ENCODE results near the gene CARNS1.

Gene CARNS1, protein sequence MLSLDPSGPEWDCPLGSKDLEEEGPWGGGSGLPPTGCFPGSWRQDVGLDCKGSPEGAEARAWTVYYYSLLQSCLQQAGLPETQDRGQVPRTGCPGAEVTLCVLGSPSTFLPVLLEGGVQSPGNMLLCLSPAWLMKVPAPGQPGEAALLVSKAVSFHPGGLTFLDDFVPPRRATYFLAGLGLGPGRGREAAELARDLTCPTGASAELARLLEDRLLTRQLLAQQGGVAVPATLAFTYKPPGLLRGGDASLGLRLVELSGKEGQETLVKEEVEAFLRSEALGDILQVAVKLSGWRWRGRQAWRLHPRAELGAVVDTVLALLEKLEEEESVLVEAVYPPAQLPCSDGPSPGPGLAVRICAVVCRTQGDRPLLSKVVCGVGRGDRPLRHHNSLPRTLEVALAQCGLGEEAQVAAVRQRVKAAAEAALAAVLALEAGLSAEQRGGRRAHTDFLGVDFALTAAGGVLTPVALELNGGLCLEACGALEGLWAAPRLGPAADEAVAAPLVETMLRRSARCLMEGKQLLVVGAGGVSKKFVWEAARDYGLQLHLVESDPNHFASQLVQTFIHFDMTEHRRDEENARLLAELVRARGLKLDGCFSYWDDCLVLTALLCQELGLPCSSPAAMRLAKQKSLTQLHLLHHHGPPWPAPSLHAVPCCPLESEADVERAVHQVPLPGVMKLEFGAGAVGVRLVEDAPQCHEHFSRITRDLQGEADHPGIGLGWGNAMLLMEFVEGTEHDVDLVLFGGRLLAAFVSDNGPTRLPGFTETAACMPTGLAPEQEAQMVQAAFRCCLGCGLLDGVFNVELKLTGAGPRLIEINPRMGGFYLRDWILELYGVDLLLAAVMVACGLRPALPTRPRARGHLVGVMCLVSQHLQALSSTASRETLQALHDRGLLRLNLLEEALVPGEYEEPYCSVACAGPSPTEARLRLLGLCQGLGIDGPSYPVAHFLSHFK

GRCh38 chr11:67415501-67416304, at the start of gene CARNS1:
Gene CARNS1 (plus strand): TSS chr11:67415678. CDS start chr11:67416200, 522 bp downstream.
- H3K4me1 ChIP-seq (ENCODE audit: control insufficient read depth, low read depth, low read length) = no peaks in the 10 kb centered on the region
- H3K27me3 ChIP-seq (ENCODE audit: control insufficient read depth, insufficient read depth, low read length) = peaks cover 25% of the 10 kb centered on the region
- no peak within 1 kb of the TSS for H3K9ac ChIP-seq (ENCODE audit: low read length)
- no peaks in the 10 kb centered on the region for H3K36me3 ChIP-seq (ENCODE audit: control insufficient read depth, low read depth, low read length)
- H3K9me3 ChIP-seq (ENCODE audit: control insufficient read depth, low read depth, low read length) = no peaks in the 10 kb centered on the region
- H3K27ac ChIP-seq (ENCODE audit: low read length) = no peak within 1 kb of the TSS
- peak within 1 kb of the TSS; percentile 33 for H3K4me3 ChIP-seq (ENCODE audit: low read length)

DNA sequence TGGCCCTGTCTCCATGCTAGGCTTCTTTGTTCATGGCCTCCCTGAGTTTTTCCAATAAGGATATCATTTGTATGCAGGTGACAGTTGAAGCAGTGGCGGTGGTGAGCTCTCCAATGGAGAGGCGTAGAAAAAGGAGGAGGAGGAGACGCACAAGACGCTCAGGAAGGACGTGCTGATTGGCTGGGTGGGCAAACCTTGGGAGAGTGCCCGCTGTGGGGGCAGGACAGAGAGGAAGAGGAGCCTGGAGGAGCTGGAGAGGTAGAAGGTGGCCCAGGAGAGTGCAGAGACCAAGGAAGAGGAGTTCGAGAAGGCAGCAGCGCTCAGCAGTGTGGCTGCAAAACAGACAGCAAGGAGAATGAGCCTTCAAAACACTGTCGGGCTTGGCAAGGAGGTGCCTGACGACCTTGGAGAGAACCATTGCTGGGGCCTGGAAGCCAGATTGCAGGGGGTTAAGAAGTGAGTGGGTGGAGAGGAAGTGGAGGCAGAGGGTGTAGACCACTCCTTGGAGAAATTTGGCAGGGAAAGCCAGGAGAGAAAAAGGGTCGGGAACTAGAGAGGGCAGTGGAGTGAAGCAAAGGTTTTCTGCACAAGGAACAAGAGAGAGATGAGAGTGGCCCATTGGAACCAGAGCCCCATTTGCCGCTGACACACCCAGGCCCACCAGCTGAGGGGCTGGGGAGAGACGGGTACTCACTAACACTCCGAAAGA, 49.6 kb upstream of the CARNS1 start:
- Histone ChIP-seq H3K9ac (ENCODE audit: low read length) (no peak overlapping the region), H3K9me3 (ENCODE audit: control insufficient read depth, low read depth, low read length) (no peaks in the 10 kb centered on the region), H3K27ac (ENCODE audit: low read length) (no peak overlapping the region), H3K4me3 (ENCODE audit: low read length) (no peak overlapping the region), H3K36me3 (ENCODE audit: control insufficient read depth, low read depth, low read length) (no peaks in the 10 kb centered on the region), H3K4me1 (ENCODE audit: control insufficient read depth, low read depth, low read length) (peaks cover 5% of the 10 kb centered on the region), H3K27me3 (ENCODE audit: control insufficient read depth, insufficient read depth, low read length) (peaks cover 35% of the 10 kb centered on the region)

DNA sequence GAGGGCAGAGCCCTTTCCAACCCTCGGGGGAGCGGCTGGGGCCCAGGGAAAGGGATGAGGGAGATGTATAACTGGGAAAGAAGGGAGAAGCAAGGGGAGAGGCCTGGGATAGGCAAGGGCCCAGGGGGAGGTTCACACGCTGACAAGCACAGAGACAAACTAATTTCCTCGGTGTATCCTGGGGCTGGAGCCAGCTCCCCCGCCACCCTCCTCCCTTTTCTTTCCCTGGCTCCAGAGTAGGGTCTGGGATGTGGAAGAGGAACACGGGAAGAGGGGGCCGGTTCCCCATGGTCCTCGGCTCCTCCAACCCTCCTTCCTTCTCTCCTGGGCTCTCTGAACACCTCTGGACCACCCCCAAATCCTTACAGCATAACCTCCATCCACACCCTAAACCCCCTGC, 48.9 kb upstream of the CARNS1 start:
- Histone ChIP-seq H3K9me3 (ENCODE audit: control insufficient read depth, low read depth, low read length) (no peaks in the 10 kb centered on the region), H3K4me1 (ENCODE audit: control insufficient read depth, low read depth, low read length) (peaks cover 11% of the 10 kb centered on the region), H3K4me3 (ENCODE audit: low read length) (no peak overlapping the region), H3K36me3 (ENCODE audit: control insufficient read depth, low read depth, low read length) (no peaks in the 10 kb centered on the region), H3K27ac (ENCODE audit: low read length) (no peak overlapping the region), H3K27me3 (ENCODE audit: control insufficient read depth, insufficient read depth, low read length) (peaks cover 38% of the 10 kb centered on the region), H3K9ac (ENCODE audit: low read length) (no peak overlapping the region)

DNA sequence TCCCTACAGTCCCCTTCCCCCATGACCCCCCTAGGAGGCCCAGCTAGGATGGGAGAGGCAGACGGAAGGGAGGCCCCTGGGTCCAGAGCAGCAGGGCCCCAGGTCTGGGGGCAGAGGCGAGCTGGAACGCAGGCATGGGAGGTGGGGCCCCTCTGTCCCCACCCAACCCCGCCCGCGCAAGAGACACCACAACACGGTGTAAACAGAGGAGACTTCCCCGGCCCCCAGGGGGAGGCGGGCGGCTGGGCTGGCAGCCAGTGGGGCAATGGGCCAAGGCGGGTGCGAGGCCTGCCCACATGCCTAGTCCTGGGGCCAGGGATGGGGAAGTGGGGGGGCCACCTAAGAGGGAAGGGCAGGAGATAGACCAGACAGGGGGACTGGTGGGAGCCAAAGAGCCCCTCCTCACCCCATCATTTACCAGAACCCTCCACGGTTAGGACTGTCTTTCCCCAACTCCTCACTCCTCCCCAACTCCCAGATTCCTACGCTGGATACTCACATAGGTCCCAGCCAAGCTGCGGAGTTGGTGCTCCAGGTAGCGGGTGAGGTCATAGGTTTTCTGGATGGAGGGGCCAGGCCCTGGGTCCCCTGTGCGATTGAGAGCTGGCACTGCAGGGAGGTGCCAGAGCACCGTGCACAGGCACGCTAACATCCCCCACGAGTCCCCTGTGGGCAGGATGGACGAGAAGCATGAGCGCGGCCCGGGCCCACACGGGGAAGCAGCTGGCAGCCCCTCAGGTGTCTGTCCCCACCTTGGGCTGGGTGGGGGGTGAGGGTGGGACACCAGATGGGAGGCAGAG, 48.3 kb upstream of the CARNS1 start:
- Histone ChIP-seq H3K27me3 (ENCODE audit: control insufficient read depth, insufficient read depth, low read length) (peaks cover 43% of the 10 kb centered on the region), H3K36me3 (ENCODE audit: control insufficient read depth, low read depth, low read length) (no peaks in the 10 kb centered on the region), H3K4me3 (ENCODE audit: low read length) (no peak overlapping the region), H3K9ac (ENCODE audit: low read length) (no peak overlapping the region), H3K27ac (ENCODE audit: low read length) (no peak overlapping the region), H3K9me3 (ENCODE audit: control insufficient read depth, low read depth, low read length) (no peaks in the 10 kb centered on the region), H3K4me1 (ENCODE audit: control insufficient read depth, low read depth, low read length) (peaks cover 17% of the 10 kb centered on the region)

- no peaks in the 10 kb centered on the region for H3K9me3 ChIP-seq (ENCODE audit: control insufficient read depth, low read depth, low read length)
- H3K9ac ChIP-seq (ENCODE audit: low read length) = no peak overlapping the region
- H3K36me3 ChIP-seq (ENCODE audit: control insufficient read depth, low read depth, low read length) = no peaks in the 10 kb centered on the region
- peaks cover 42% of the 10 kb centered on the region for H3K27me3 ChIP-seq (ENCODE audit: control insufficient read depth, insufficient read depth, low read length)
- no peak overlapping the region for H3K27ac ChIP-seq (ENCODE audit: low read length)
- no peak overlapping the region for H3K4me3 ChIP-seq (ENCODE audit: low read length)
- peaks cover 17% of the 10 kb centered on the region for H3K4me1 ChIP-seq (ENCODE audit: control insufficient read depth, low read depth, low read length)
Measured at GRCh38 chr11:67367761-67368227, 47.7 kb upstream of the CARNS1 start.

DNA sequence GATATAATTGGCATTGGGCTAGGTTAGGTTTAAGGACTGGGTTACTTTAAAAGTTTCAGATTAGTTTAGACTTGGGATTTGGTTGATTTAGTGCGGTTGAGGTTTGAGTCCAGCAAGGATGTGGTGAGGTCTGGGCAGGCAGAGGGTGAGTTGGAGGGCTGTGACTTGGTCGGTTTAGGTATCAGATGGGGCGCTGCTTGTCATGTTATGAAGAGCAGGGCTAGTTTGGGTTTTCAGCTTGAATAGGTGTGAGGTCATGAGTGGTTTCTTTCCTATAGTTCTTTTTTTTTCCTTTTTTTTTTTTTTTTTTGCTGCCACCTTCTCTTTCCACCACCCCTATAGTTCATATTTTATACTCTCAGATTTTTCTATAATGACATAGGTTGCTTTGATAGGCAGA, 46.9 kb upstream of the CARNS1 start:
- H3K27ac ChIP-seq (ENCODE audit: low read length) = no peak overlapping the region
- no peak overlapping the region for H3K9ac ChIP-seq (ENCODE audit: low read length)
- H3K36me3 ChIP-seq (ENCODE audit: control insufficient read depth, low read depth, low read length) = no peaks in the 10 kb centered on the region
- peaks cover 17% of the 10 kb centered on the region for H3K4me1 ChIP-seq (ENCODE audit: control insufficient read depth, low read depth, low read length)
- no peaks in the 10 kb centered on the region for H3K9me3 ChIP-seq (ENCODE audit: control insufficient read depth, low read depth, low read length)
- H3K4me3 ChIP-seq (ENCODE audit: low read length) = no peak overlapping the region
- H3K27me3 ChIP-seq (ENCODE audit: control insufficient read depth, insufficient read depth, low read length) = peaks cover 44% of the 10 kb centered on the region

DNA sequence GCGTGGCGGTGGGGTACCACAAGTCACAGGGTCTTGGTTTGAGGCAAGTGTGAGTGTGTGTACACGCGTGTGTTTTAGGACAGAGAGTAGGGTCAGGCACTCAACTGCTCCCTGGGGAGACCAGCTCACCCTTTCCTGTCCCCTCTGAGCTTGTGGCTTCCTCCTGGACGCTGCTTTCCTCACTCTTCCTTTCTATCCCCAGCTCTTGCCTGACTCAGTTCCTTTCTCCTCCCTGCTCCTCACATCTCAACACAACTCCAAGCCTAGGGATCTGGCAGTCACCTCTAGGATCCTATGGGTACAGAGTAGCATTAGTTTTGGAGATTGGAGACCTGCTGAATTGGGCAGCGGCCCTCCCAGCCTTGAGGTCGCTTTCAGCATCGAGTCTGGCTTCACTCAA, 46.2 kb upstream of the CARNS1 start:
- H3K36me3 ChIP-seq (ENCODE audit: control insufficient read depth, low read depth, low read length) = no peaks in the 10 kb centered on the region
- no peak overlapping the region for H3K27ac ChIP-seq (ENCODE audit: low read length)
- H3K9ac ChIP-seq (ENCODE audit: low read length) = no peak overlapping the region
- H3K4me3 ChIP-seq (ENCODE audit: low read length) = no peak overlapping the region
- H3K27me3 ChIP-seq (ENCODE audit: control insufficient read depth, insufficient read depth, low read length) = peaks cover 51% of the 10 kb centered on the region
- peaks cover 20% of the 10 kb centered on the region for H3K4me1 ChIP-seq (ENCODE audit: control insufficient read depth, low read depth, low read length)
- H3K9me3 ChIP-seq (ENCODE audit: control insufficient read depth, low read depth, low read length) = no peaks in the 10 kb centered on the region

DNA sequence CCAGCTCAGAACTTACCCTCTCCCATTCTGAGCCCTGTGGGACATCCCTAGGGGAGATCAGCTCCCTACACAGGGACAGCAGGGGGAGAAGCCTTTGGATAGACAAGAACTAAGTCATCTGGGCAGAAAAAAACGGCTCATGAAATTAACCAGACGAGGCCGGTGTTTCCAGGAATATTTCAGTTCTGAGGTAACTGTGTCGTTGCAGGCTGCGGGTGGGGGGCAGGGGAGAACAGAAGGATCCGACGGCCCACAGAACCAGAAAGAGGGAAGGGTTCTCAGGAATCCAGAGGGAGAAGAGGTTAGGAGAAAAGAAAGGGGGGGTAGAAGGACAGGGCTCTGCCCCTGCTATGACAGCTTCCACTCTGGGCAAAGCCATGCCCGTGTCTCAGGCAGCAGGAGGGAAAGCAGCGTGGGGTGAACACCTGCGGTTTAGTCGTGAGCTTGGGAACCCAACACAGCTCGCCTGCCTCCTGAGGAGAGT, 45.6 kb upstream of the CARNS1 start:
- Histone ChIP-seq H3K27ac (ENCODE audit: low read length) (no peak overlapping the region), H3K9me3 (ENCODE audit: control insufficient read depth, low read depth, low read length) (no peaks in the 10 kb centered on the region), H3K9ac (ENCODE audit: low read length) (no peak overlapping the region), H3K27me3 (ENCODE audit: control insufficient read depth, insufficient read depth, low read length) (peaks cover 56% of the 10 kb centered on the region), H3K4me3 (ENCODE audit: low read length) (no peak overlapping the region), H3K36me3 (ENCODE audit: control insufficient read depth, low read depth, low read length) (no peaks in the 10 kb centered on the region), H3K4me1 (ENCODE audit: control insufficient read depth, low read depth, low read length) (peaks cover 25% of the 10 kb centered on the region)

GRCh38 chr11:67370351-67371076, 45.0 kb upstream of the CARNS1 start:
- no peak overlapping the region for H3K9ac ChIP-seq (ENCODE audit: low read length)
- H3K4me3 ChIP-seq (ENCODE audit: low read length) = no peak overlapping the region
- no peaks in the 10 kb centered on the region for H3K9me3 ChIP-seq (ENCODE audit: control insufficient read depth, low read depth, low read length)
- H3K27ac ChIP-seq (ENCODE audit: low read length) = no peak overlapping the region
- peaks cover 63% of the 10 kb centered on the region for H3K27me3 ChIP-seq (ENCODE audit: control insufficient read depth, insufficient read depth, low read length)
- H3K4me1 ChIP-seq (ENCODE audit: control insufficient read depth, low read depth, low read length) = peaks cover 27% of the 10 kb centered on the region
- no peaks in the 10 kb centered on the region for H3K36me3 ChIP-seq (ENCODE audit: control insufficient read depth, low read depth, low read length)

Measured in iPS-18a (cell line).